PC-9 (cell line): ENCODE measurements around the gene TANGO2.

Source experiments
- EZH2 ChIP-seq: fragments of 200-600 bp; sonication (generic); IDR thresholded peaks from 2 replicates; pipeline ENCODE4 v1.8.0; 2017; ENCODE audit warnings: antibody characterized with exemption, low read depth
- TF ChIP-seq, protein P1 (sequence below): fragments of 200-600 bp; sonication (generic); conservative IDR thresholded peaks from 2 replicates; pipeline ENCODE4 v1.6.1; 2017; ENCODE audit warnings: mixed run types, antibody characterized with exemption, mild to moderate bottlenecking, moderate library complexity

DNA sequence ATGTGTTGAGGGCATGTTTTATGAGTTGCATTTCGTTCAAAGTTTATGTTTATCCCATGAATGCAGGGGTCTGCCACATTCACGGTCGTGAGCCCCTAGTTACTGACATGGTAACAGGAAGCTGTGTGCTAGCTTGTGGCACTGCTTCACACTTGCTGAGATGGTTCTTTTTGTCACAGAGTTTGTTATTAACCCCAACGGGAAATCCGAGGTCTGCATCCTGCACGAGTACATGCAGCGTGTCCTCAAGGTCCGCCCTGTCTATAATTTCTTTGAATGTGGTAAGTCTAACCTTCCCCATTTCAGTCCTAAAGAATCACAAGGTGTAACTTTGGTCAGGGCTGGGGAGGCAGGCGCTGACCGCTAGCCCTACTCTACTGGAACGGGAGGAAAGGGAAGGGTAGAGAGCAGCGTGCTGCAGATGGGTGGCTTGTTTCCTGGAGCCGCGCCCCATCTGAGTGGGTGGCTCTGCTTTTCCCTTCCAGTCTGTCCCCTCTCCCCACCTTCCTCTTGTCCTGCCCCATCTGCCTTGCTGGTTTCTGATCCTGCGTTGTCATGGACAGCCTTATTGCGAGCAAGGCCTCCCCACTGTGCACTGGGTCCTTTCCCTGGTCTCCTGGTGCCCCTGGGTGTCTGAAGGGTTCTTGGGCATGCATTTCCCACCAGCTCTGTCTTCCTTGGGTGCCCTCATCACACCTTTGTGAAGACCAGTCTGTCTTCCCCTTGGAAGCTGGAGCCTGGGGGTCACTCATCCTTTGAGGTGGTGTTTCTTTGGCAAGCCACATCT lies 71.0 kb downstream of the TANGO2 start:
- TF ChIP-seq, protein P1, sequence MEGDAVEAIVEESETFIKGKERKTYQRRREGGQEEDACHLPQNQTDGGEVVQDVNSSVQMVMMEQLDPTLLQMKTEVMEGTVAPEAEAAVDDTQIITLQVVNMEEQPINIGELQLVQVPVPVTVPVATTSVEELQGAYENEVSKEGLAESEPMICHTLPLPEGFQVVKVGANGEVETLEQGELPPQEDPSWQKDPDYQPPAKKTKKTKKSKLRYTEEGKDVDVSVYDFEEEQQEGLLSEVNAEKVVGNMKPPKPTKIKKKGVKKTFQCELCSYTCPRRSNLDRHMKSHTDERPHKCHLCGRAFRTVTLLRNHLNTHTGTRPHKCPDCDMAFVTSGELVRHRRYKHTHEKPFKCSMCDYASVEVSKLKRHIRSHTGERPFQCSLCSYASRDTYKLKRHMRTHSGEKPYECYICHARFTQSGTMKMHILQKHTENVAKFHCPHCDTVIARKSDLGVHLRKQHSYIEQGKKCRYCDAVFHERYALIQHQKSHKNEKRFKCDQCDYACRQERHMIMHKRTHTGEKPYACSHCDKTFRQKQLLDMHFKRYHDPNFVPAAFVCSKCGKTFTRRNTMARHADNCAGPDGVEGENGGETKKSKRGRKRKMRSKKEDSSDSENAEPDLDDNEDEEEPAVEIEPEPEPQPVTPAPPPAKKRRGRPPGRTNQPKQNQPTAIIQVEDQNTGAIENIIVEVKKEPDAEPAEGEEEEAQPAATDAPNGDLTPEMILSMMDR = no peak
- TF ChIP-seq EZH2 = no peak
